ENCODE results near the gene ZCWPW1.
"Not testable (repeated sequence)": the region's sequence is repeated elsewhere in the genome, so short reads cannot be mapped to it uniquely, and the experiment has no call there.

The ZCWPW1 gene

DNA sequence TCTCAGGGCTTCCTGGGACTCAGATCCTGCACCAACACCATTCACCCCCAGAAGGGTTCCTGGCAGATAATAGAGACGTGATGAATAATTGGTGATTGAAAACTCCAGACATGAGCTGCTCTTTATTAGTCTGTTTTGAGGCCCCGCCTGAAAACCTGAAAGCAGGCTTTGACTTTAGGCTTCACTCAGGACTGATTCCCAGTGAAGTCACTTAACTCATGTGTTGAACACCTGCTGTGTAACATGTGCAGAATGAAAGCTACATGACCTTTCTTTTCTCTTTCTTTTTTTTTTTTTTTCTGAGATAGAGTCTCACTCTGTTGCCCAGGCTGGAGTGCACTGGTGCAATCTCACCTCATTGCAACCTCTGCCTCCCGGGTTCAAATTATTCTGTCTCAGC is 26.7 kb upstream of the ZCWPW1 start:
- no peak for DNase-seq

DNA sequence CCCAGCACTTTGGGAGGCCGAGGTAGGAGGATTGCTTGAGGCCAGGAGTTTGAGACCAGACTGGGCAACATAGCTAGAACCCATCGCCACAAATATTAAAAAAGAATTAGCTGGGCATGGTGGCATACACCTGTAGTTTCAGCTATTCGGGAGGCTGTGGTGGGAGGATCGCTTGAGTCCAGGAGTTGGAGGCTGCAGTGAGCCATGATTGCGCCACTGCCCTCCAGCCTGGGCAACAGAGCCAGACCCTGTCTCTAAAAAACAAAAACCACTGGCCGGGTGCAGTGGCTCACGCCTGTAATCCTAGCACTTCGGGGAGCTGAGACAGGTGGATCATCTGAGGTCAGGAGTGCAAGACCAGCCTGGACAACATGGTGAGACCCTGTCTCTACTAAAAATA is 25.4 kb upstream of the ZCWPW1 start:
- not testable (repeated sequence) for DNase-seq

DNA sequence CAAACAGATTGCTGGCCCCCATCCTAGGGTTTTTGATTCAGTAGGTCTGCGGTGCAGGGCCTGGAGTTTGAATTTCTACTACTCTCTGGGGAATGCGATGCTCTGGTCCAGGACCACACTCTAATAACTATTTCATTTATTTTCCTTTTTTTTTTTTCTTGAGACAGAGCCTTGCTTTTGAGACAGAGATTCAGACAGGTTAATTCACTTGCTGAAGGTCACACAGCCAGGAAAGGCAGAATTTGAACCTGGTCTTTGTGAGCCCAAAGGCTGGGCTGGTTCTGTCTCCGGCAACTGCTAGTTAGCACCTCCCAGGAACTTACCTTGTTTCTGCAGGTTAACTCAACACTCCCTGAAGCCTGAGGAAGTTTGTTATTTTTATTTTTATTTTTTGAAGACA is 24.0 kb upstream of the ZCWPW1 start:
- no peak for DNase-seq

DNA sequence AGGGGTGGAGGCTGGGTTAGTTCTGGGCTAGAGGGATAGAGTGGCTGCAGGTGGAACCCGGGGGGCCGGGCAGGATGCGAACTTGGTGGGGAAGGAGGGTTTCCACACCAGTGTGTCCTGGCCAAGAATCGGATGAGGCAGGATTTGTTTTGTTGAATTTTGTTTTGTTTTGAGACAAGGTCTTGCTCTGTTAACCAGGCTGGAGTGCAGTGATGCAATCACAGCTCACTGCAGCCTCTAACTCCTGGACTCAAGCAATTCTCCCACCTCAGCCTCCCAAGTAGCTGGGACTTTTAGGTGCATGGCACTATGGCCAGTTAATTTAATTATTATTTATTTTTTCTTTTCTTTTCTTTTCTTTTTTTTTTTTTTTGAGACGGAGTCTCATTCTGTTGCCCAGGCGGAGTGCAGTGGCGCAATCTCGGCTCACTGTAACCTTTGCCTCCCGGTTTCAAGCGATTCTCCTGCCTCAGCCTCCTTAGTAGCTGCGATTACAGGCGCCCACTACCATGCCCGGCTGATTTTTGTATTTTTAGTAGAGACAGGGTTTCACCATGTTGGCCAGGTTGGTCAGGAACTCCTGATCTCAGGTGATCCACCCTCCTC is 20.8 kb upstream of the ZCWPW1 start:
- no peak for DNase-seq

DNA sequence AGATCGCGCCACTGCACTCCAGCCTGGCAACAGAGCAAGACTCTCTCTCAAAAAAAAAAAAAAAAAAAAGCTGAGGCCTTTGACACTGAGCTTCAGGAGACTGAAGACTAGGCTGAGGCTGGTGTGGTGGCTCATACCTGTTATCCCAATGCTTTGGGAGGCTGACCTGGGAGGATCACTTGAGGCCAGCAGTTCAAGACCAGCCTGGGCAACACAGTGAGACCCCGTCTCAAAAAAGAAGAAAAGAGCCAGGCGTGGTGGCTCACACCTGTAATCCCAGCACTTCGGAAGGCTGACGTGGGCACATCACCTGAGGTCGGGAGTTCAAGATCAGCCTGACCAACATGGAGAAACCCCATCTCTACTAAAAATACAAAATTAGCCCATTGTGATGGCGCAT is 18.9 kb upstream of the ZCWPW1 start:
- DNase-seq, result not testable (repeated sequence)

DNA sequence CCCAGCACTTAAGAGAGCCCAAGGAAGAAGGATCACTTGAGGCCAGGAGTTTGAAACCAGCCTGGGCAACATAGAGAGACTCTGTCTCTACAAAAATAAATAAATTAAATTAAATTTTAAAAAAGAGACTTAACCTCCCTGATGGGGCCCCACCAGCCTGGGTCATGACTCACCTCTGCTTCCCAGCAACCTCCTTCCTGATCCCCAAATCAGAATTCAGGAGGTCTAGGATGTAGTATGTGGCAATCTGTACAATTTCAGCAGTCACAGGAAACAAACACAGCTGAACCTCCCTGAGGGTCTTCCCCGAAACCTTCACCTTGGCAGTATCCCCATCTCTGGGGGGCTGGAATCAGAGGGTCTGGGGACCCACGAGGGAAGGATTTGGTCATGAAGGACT is 17.5 kb upstream of the ZCWPW1 start:
- DNase-seq, result no peak

DNA sequence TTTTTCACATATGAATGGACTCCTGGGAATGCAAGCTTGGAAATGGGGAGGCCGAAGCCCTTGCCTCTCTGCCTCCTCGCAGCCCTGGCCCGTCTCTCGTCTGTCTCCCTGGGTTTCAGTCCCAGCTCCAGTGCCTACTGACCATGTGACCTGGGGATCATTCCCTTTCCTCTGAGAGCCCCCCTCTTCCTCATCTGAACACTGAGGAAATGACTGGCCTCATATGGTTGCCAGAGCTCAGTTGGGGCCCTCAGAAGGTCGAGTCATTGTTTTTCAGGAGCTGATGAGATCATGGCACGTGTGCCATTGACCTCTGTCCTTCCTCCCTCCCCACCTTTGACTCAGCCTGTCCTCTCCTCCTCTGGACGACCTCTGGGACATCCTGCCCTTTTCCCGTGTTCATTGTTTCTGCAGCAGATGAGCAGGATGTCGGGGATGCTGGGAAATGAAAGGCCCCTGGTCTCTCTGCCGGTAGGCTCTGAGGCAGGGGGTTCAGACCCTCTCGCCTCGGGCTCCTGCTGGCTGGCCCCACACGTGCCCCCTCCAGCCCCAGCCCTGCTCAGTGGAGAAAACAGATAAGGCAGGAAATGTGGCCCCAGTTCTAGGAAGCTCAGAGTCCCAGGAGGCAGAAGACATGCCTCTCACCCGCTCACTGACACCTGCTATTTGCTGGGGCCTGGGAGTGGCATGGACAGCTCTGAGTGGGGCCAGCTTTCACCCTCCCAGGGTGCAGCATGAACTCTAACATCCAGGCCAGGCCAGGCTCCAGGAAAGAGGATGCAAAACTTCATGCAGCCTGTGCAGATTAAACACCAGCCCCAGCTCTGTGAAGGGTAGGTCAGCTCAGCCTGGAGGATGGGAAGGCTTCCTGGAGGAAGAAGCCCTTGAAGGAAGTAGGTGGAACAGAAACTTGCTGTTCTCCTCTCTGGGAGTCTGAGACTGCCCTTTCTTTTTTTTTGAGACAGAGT is 16.1 kb upstream of the ZCWPW1 start:
- DNase-seq, result no peak

DNA sequence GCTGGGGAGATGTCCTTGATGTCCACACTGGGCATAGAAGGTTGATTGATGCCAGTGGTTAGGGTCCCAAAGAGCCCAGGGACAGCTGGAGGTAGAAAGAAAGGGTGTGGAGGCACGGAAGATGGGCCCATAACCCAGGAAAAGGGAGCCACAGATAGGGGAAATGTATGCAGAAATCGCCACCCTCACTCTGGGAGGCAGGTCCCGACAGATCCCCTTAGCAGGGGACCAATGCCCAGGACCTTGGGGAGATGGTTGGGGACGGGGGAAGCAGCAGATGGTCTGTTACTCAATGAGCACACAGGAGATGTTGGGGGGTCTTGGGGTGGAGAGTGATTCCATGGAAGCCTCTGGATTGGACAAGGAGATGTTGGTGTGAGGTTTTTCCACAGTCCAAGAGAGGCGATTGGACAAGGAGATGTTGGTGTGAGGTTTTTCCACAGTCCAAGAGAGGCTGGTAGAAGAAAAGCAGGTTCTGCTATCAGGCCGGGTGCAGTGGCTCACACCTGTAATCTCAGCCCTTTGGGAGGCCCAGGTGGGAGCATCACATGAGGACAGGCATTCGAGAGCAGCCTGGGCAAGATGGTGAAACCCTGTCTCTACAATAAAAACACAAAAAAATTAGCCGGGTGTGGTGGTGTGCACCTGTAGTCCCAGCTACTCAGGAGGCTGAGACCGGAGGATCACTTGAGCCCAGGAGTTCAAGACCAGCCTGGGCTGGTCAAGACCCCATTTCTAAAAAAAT is 14.8 kb upstream of the ZCWPW1 start:
- DNase-seq, result no peak

DNA sequence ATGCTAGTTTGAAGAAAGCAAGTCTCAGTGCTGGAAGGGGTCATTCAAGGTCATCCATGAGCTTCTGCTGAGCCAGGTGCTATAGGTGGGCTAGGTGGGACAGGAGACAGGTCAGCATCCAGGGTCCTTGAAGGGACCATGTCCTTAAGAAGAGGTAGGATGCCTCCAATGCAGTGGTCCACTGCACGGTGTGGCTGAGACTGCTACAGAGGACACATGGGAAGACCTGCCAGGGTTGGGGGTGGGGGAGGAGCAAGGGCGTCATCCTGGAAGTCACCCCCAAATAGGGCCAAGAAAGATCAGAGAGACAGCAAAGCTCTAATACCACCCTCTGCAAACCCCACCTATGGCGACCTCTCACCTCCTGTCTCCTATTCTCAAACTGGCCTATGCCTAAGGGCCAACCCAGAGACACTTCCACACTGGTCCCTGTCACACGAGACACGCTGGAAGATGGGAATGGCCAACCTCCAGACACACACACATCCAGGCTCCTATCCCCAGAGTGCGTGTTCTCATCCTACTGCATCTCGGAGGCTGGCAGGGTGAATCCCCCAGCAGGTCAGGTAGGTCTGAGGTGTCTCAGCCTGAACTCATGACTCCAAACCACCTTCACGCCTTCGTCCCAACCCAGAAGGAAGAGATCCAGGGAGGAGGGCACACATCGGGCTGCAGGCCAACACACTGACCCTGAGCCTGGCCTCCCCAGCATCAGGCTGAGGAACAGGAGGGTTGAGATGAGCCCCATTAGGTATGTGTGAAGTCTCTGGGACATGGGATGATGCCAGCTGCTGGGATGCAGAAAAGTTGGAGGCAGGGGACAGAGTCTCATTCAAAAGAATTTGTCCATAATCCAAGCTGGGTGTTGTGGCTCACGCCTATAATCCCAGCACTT is 13.4 kb upstream of the ZCWPW1 start:
- no peak for DNase-seq

DNA sequence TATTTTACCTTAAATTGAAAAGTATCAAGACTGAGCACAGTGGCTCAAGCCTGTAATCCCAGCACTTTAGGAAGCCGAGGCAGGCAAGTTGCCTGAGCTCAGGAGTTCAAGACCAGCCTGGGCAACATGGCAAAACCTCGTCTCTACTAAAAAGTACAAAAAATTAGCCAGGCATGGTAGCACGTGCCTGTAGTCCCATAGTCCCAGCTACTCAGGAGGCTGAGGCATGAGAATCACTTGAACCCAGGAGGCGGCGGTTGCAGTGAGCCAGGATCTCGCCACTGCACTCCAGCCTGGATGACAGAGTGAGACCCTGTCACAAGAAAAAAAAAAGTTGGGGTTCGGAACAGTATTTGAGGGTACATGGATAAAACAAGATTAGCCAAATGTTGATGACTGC is 10.7 kb upstream of the ZCWPW1 start:
- DNase-seq, result not testable (repeated sequence)

DNA sequence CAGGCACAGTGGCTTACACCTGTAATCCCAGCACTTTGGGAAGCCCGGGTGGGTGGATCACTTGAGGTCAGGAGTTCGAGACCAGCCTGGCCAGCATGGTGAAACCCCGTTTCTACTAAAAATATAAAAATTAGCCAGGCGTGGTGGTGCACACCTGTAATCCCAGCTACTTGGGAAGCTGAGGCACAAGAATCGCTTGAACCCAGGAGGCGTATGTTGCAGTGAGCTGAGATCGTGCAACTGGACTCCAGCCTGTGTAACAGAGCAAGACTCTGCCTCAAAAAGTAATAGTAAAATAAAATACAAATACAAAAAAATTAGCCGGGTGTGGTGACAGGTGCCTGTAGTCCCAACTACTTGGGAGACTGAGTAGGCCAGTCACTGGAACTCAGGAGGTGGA is 10.2 kb upstream of the ZCWPW1 start:
- not testable (repeated sequence) for DNase-seq

DNA sequence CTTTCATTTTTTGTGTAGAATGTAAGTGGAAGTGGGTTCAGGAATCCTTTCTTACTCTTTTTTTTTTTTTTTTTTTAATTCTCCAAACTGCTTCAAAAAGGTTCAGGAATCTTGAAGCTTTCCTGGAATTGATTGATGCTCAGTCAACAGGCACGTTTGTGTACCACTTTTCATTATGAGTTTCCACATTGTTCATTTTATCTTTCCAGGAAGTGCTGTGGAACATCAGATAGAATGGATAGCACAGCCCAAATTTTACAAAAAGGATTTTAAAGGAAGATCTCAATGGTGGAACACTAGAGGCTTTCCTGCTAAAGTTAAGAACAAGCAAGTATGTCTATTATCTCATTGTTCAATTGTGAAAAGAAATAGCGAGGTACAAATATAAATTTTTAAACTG is 9.7 kb upstream of the ZCWPW1 start:
- no peak for DNase-seq

DNA sequence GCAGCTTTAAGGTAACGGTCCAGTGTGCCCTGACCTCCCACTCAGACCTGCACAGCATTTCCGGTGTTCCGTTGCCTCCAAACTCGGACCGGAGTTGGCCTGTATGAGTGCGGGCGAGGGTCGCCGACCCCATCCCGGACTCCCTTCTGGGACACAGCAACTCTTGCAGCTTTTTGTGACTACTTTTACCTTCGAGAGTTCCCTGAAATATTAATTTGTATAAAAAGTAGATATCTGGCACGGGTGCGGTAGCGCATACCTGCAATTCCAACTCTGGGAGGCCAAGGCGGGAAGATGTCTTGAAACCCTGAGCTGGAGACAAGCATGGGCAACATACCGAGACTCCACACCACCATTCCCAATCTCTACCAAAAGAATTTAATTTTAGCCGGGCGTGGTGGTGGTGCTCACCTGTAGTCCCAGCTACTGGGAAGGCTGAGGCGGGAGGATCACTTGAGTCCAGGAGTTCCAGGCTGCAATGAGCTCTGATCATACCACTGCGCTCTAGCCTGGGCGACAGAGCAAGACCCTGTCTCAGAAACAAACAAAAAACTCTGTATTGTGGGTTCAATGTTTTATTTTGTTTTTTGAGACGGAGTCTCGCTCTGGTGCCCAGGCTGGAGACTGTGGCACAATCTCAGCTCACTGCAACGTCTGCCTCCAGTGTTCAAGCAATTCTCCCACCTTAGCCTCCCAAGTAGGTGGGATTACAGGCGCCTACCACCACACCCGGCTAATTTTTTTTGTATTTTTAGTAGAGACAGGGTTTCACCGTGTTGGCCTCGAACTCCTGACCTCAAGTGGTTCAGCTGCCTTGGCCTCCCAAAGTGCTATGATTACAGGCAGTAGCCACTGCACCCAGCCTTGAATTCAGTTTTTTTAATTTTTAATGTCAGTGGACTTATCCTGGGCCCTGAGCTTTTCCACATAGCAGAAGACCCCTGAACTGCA is 8.9 kb upstream of the ZCWPW1 start:
- no peak for DNase-seq

DNA sequence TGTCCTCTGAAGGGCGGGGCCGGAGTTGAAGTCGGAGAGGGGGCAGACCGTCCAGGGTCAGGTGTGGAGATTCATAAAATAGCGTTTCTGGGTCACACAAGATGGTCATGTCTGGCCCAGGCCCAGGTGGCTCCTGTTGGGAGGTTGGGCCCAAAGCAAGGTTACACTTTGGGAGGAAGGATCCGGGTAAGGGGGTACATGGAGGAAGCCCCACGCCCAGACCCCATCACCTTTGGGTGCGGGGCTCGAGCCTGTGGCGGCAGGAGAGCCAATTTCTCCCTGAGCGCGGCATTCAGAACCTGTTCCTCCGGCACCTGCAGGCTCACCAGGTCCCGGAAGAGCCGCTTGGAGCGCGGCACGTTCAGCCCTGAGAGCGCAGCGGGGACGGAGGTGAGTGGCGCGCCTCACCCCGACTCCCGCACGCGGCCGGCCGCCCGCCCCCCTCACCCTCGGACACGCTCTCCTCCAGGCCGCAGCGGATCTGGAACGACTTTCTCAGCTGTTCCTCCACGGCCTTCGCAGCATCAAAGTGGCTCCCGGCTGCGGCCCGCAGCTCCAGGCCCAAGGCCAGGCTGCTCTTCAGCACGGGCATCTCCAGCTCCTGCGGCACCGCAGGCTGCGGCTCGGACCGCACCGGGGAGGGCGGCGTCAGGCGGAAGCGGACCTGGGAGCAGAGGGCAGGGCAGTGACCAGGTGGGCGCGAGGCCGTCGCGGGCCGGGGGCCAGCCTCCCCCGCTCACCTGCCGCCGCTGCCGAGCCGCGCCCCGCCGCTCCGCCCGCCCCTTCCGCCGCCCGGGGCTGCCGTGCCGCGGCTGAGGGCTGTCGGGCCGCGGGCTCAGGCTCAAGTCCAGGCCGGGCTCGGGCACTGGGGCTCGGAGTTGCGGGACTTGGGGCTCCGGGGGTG is 7.2 kb upstream of the ZCWPW1 start:
- DNase-seq, result peak; percentile 36

DNA sequence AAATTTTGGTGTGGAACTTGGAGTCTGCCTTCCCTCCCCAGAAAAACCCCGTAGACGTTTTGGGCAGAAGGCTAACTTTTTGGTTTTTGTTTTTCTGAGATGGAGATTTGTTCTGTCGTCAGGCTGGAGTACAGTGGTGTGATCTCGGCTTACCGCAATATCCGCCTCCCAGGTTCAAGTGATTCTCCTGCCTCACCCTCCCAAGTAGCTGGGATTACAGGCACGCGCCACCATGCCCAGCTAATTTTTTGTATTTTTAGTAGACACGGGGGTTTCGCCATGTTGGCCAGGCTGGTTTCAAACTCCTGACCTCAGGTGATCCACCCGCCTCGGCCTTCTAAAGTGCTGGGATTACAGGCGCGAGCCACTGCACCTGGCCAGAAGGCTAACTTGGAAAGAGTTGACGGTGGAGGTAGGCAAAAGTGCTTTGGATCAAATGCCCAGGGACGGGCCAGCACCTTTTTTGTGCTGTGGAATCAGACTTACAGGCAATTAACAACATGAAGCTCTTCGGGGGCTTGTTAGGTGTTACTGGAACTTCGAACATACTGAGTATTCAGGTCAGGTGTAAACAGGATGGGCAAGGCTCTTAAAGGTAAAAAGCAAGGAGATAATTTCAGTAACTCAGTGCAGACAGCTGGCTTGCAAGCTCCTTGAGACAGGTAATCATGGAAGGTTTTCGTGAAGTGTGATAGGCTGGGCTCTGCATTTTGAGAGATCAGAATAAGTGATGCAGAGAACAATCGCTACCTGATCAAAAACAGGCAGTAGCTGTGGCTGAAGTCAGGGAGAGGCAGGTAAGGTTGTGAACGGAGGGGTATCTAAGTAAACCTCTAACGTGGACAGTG is 6.0 kb upstream of the ZCWPW1 start:
- DNase-seq, result no peak

DNA sequence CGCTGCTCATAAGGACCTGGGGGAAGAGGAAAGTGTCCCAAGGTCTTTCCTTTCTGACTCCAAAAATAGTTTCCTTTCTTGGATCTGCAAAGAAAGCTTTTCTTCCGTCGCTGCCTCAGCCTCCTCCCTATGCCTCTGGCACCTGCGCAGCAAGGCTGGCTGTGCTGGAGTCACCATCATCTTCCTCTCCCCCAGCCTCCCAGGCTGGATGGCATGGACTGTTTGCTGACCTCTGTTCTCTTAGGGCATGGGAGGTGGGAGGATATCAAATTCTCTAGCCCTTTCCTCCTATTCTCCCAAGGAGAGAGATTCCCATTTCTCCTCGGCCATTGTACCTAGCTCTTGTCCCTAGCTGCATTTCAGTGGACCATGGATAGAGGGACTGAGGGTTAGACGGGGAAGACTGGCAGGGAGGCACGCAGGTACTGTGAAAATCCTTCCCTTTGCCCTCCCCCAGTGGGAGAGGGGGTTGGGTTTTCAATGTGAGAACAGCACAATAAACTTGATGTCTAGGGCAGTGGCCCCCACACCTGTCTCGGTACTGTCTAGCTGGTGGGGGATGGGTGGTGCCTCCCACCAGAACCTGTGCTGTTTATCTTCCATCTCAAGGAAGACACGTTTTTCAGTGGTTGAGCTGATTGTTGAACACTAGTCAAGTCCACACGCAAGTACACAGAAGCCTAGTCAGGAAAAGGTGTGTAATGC is 5.2 kb upstream of the ZCWPW1 start:
- DNase-seq, result no peak

DNA sequence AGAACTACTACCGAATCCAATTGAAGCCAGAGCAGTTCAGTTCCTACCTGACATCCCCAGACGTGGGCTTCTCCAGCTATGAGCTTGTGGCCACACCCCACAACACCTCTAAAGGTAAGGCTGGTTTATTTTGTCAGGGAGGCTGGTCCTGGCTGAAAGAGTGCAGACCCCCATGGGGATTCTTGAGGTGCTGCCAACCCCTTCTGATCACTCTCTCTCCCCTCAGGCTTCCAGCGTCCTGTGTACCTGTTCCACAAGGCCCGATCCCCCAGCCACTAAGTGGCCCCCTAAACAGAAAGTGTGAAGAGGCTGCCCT is 4.7 kb upstream of the ZCWPW1 start:
- no peak for DNase-seq

DNA sequence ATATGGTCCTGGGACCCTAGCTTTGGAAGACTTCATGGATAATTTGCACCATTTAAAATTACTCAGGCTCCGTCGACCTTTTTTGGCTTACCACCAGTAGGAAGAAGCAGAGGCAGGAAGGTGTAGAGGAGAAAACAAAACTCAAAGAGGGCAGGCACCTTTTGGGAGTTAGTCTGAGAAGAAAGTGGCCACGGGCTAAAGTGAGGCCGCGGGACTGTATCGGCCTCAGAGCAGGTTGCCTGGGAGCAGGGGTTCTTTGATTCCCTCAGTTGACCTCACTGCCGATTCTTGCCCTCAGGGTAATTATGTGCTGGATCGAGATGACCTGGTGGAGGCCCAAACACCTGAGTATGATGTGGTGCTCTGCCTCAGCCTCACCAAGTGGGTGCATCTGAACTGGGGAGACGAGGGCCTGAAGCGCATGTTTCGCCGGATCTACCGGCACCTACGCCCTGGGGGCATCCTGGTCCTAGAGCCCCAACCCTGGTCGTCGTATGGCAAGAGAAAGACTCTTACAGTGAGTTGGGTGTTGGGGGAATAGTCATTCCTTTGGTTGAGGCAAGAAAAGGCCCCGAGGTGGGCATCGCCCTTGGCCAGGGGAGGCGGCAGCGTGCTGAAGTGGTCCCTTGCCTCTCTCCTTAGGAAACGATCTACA is 4.2 kb upstream of the ZCWPW1 start:
- no peak for DNase-seq

Data from activated gamma-delta T cell (primary cell).